GM21515 (cell line): ENCODE data around the gene ITPKB.
"Not testable (repeated sequence)": the region's sequence is repeated elsewhere in the genome, so short reads cannot be mapped to it uniquely, and the experiment has no call there.

Experiments used
- ATAC-seq: cut with Tn5 transposase; IDR thresholded peaks from one replicate; pipeline ENCODE4 v1.9.1; 2021; ENCODE audit not compliant: unreplicated experiment

Gene ITPKB

GRCh38 chr1:226606311-226607267 lies 132.5 kb downstream of the ITPKB start:
- ATAC-seq: no peak

GRCh38 chr1:226605318-226605950 lies 133.6 kb downstream of the ITPKB start:
- ATAC-seq: no peak

- no peak for ATAC-seq
Observed at GRCh38 chr1:226604560-226605317, 134.3 kb downstream of the ITPKB start.

- no peak for ATAC-seq
Observed at GRCh38 chr1:226603858-226604559, 135.1 kb downstream of the ITPKB start.

GRCh38 chr1:226603022-226603857 lies 135.8 kb downstream of the ITPKB start:
- ATAC-seq: no peak

- no peak for ATAC-seq
Observed at GRCh38 chr1:226602186-226603021, 136.7 kb downstream of the ITPKB start.

- ATAC-seq: no peak
Observed at GRCh38 chr1:226601456-226601855, 137.6 kb downstream of the ITPKB start.

GRCh38 chr1:226600254-226600653 lies 138.8 kb downstream of the ITPKB start:
- no peak for ATAC-seq

- no peak for ATAC-seq
Observed at GRCh38 chr1:226599636-226600238, 139.3 kb downstream of the ITPKB start.

- not testable (repeated sequence) for ATAC-seq
Observed at GRCh38 chr1:226598955-226599354, 140.1 kb downstream of the ITPKB start.

- no peak for ATAC-seq
Observed at GRCh38 chr1:226598455-226598849, 140.6 kb downstream of the ITPKB start.

- no peak for ATAC-seq
Observed at GRCh38 chr1:226597616-226598454, 141.2 kb downstream of the ITPKB start.

GRCh38 chr1:226596531-226597165 lies 142.4 kb downstream of the ITPKB start:
- no peak for ATAC-seq

- no peak for ATAC-seq
Observed at GRCh38 chr1:226593541-226593940, 145.5 kb downstream of the ITPKB start.

GRCh38 chr1:226590614-226591013 lies 148.5 kb downstream of the ITPKB start:
- ATAC-seq: no peak

GRCh38 chr1:226589008-226589733 lies 149.9 kb downstream of the ITPKB start:
- ATAC-seq: no peak

- ATAC-seq: no peak
Observed at GRCh38 chr1:226588484-226588883, 150.6 kb downstream of the ITPKB start.
